Heart left ventricle (tissue), 13 donors: Measurements from ENCODE around the gene GNS.

Source experiments
- CTCF ChIP-seq, 12 donors: fragments of 200-600 bp; sonication (generic) in 4 of 12; IDR thresholded peaks; one replicate each; pipeline versions ENCODE4 v1.5.0 to v1.8.0; 2018 to 2022; ENCODE audit warnings: antibody characterized with exemption in 12 of 12, mild to moderate bottlenecking in 5 of 12
- POLR2A ChIP-seq, 2 donors: fragments of 450-650 bp; IDR thresholded peaks; one replicate each; pipeline ENCODE4 v1.6.1; 2017; ENCODE audit warnings: antibody characterized with exemption in 2 of 2, mild to moderate bottlenecking in 2 of 2, moderate library complexity in 2 of 2
- donor health status: ischemic (EF 13 %, LVEDD 7.1; RV severe dilation, severe dysfunction).
- donor health status: DM: no; HTN: yes; CAD: no.
- donor health status: DM: no; HTN: no; CAD: no.
- donor health status: ischemic (EF 25% LVEDD 6.9; RV normal size, moderate dysfunction).
- donor health status: ischemic (EF 25% LVEDD 5.7; RV mildly dilated, moderate dysfunction).
- donor health status: ischemic (EF 35%, LVEDD 5.7; RV mildly dilated, moderate dysfunction).
- donor health status: nonischemic (EF 11% LVEDD 7.7; RV severe dilation, severe dysfunction).
- donor health status: DM: yes; HTN: yes; CAD: no.
- donor health status: PGD.
- donor health status: ischemic (EF 29% LVEDD 5.4; RV normal size, mild dysfunction).
- donor health status: nonischemic (EF 23%, LVEDD 6.1; RV moderate dilation, normal function).

GRCh38 chr12:64747695-64748094 is 11.5 kb downstream of the GNS start:
- TF ChIP-seq POLR2A (IDR thresholded peaks at IDR 0.05): no peak
- no peak for TF ChIP-seq CTCF (IDR thresholded peaks at IDR 0.05)
